ENCODE data around the gene COBL.

DNA sequence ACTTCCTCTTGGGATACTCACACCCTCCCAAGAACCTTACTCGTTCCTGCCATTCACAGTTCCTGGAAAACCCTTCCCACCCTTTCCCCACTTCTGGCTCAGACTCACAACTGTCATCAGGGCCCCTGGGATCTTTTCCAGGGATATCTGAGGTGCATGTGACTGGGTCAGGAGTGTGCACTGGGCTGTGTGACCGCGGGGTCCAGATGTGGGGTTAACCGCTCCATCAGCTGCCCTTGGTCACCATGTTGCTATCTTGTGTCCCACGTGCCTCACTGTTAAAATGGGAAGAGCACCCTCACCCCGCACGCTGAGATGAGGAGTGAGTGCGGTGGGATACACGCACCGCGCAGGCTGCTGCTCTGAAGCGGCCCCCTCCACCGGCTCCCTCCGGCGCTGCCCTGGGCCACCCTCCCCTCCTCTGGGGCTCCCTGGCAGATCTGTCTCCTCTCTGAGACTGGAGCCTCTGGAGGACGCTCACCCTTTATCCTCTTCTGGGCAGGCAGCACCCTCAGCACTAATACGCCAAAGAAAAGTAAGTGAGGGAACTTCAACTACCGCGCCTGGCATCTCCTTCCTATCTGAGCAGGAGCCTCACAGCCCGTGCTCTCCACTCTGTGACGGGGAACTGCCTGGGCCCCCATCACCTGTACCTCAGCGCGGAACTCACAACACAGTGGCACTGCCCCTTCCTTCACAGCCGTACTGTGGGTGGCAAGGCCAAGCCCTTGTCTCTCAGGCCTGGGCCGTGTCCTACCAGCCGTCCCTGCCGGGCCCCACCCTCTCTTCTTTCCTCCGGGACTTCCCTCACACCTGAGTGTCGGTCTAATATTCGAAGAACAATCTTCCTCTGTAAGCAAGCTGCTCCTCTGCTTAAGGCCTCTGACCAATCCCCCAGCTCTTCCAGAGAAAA is 15.6 kb downstream of the COBL start:
- TF ChIP-seq, protein P1, sequence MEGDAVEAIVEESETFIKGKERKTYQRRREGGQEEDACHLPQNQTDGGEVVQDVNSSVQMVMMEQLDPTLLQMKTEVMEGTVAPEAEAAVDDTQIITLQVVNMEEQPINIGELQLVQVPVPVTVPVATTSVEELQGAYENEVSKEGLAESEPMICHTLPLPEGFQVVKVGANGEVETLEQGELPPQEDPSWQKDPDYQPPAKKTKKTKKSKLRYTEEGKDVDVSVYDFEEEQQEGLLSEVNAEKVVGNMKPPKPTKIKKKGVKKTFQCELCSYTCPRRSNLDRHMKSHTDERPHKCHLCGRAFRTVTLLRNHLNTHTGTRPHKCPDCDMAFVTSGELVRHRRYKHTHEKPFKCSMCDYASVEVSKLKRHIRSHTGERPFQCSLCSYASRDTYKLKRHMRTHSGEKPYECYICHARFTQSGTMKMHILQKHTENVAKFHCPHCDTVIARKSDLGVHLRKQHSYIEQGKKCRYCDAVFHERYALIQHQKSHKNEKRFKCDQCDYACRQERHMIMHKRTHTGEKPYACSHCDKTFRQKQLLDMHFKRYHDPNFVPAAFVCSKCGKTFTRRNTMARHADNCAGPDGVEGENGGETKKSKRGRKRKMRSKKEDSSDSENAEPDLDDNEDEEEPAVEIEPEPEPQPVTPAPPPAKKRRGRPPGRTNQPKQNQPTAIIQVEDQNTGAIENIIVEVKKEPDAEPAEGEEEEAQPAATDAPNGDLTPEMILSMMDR (conservative IDR thresholded peaks at IDR 0.05): no peak
- no peak for TF ChIP-seq EZH2 (IDR thresholded peaks at IDR 0.05; ENCODE audit: low read depth)
